T-cell (primary cell): ENCODE results near the gene DAPK2. TPM values are rescaled to one million over a fixed set of nuclear protein-coding genes. Genes with fewer than 3 reads are reported as not detected.

Experiments used
- ATAC-seq, 4 experiments: fragments of 200-7000 bp in 3 of 4; fragments of 150-1000 bp in 1 of 4; cut with Tn5 transposase; replicated peaks in 1 of 4; 1 replicate in 3 of 4; 2 replicates in 1 of 4; pipeline ENCODE4 v1.10.0; 2021; ENCODE audit warnings: moderate library complexity in 3 of 4, mild to moderate bottlenecking in 2 of 4, moderate number of reproducible peaks in 1 of 4
- CTCF ChIA-PET, 2 donors: fragments of 300-600 bp; sonication (Branson Sonifier 250); formaldehyde crosslinking; loops; one replicate each; lab custom pipeline; 2022; ENCODE audit warnings: antibody characterized with exemption in 2 of 2; lab: Charles Lee
- POLR2A ChIA-PET, 2 donors: fragments of 300-600 bp; sonication (Branson Sonifier 250); formaldehyde crosslinking; loops; one replicate each; lab custom pipeline; 2022; ENCODE audit warnings: antibody characterized with exemption in 2 of 2; lab: Charles Lee
- DNase-seq, 35 experiments: peaks; one replicate each; pipeline versions ENCODE4 v3.0.0 to v3.0.0-alpha.2; 2013 to 2023
- H3K27ac ChIP-seq: one replicate; pipeline ENCODE4 v1.5.1; 2013; ENCODE audit warnings: low read length
- H3K27me3 ChIP-seq, 2 experiments: replicated peaks in 1 of 2; 1 replicate in 1 of 2; 2 replicates in 1 of 2; pipeline versions ENCODE4 v1.6.1 to v1.7.0; 2013; ENCODE audit warnings: low read length in 1 of 2, mixed read lengths in 1 of 2; ENCODE audit not compliant: control insufficient read depth in 2 of 2, insufficient read depth in 2 of 2; ENCODE audit errors: extremely low read depth in 1 of 2
- H3K36me3 ChIP-seq, 2 donors: 1 replicate in 1 of 2; 2 replicates in 1 of 2; pipeline versions ENCODE4 v1.6.1 to v1.7.0; 2013; ENCODE audit warnings: low read length in 1 of 2; ENCODE audit not compliant: control insufficient read depth in 2 of 2, insufficient read depth in 1 of 2; ENCODE audit errors: extremely low read depth in 1 of 2
- H3K4me1 ChIP-seq, 2 experiments: 1 replicate in 1 of 2; 2 replicates in 1 of 2; pipeline versions ENCODE4 v1.6.1 to v1.7.0; 2013; ENCODE audit warnings: low read length in 2 of 2, mixed read lengths in 1 of 2; ENCODE audit not compliant: insufficient read depth in 2 of 2, control insufficient read depth in 1 of 2; ENCODE audit errors: extremely low read depth in 1 of 2
- H3K4me3 ChIP-seq, 2 donors: 1 replicate in 1 of 2; 2 replicates in 1 of 2; pipeline versions ENCODE4 v1.5.1 to v1.7.0; 2013; ENCODE audit warnings: mild to moderate bottlenecking in 2 of 2, low read length in 1 of 2, moderate library complexity in 1 of 2; ENCODE audit not compliant: control insufficient read depth in 1 of 2; ENCODE audit errors: extremely low read depth in 1 of 2
- H3K9me3 ChIP-seq: 2 replicates; pipeline ENCODE4 v1.7.0; 2013
- H3K27ac Mint-ChIP-seq, 2 donors: one replicate each; pipeline ENCODE4 v1.8.0; 2020 to 2021; ENCODE audit warnings: mild to moderate bottlenecking in 2 of 2, mixed read lengths in 2 of 2
- H3K27me3 Mint-ChIP-seq, 2 donors: one replicate each; pipeline ENCODE4 v1.8.0; 2021 to 2022; ENCODE audit warnings: mixed read lengths in 2 of 2
- H3K36me3 Mint-ChIP-seq: one replicate; pipeline ENCODE4 v1.8.0; 2021; ENCODE audit warnings: mixed read lengths
- H3K4me1 Mint-ChIP-seq, 3 donors: one replicate each; pipeline ENCODE4 v1.8.0; 2020 to 2022; ENCODE audit warnings: mixed read lengths in 3 of 3, mild to moderate bottlenecking in 1 of 3
- H3K4me3 Mint-ChIP-seq, 3 donors: one replicate each; pipeline ENCODE4 v1.8.0; 2020 to 2022; ENCODE audit warnings: mild to moderate bottlenecking in 3 of 3, mixed read lengths in 3 of 3, moderate library complexity in 3 of 3
- H3K9me3 Mint-ChIP-seq, 3 donors: one replicate each; pipeline ENCODE4 v1.8.0; 2020 to 2022; ENCODE audit warnings: mixed read lengths in 3 of 3
- WGBS: methylation state at CpG from one replicate; pipeline ENCODE4 v1.1.5; 2013; ENCODE audit warnings: missing lambda C conversion rate; ENCODE audit not compliant: insufficient coverage; 5-methylcytosine and 5-hydroxymethylcytosine counted together
- total RNA-seq, 35 experiments: library from RNA in 6 of 35; stranded (reverse) in 6 of 35; fragments of 120-200 nt in 1 of 35; gene quantifications; one replicate each; pipeline versions ENCODE4 v1.2.1 to v1.2.4 and lab custom pipeline; 2013 to 2026

The DAPK2 gene
- total RNA-seq, 5 donors from 2014 or later (not counting 1 experiment from before 2014, with no cell fraction given): 0.78 to 23.5 (median 6.1) TPM

GRCh38 chr15:63920504-63921175, 125.6 kb downstream of the DAPK2 start:
- Mint-ChIP-seq H3K36me3 (no peaks in the 10 kb centered on the region), H3K27me3 (no peaks in the 10 kb centered on the region), H3K9me3 (no peaks in the 10 kb centered on the region), H3K4me3 (peak overlapping the region in 1 of 3 donors; percentile 3), H3K4me1 (peaks cover 12 to 21% (median 18%) of the 10 kb centered on the region in 3 donors), H3K27ac (no peak overlapping the region)
- DNase-seq: no peak
- no peak overlapping the region for H3K4me3 ChIP-seq
- no peak overlapping the region for H3K27ac ChIP-seq
- 71% methylated on average over 10 of the region's 14 CpGs for WGBS
- peak in 2 of 4 experiments; percentile 27 to 29 for ATAC-seq
- POLR2A ChIA-PET: no interaction called here
- peaks cover 0 to 3% of the 10 kb centered on the region in 2 experiments for H3K27me3 ChIP-seq
- no peaks in the 10 kb centered on the region for H3K9me3 ChIP-seq
- no peaks in the 10 kb centered on the region for H3K36me3 ChIP-seq
- peaks cover 7 to 11% of the 10 kb centered on the region in 2 experiments for H3K4me1 ChIP-seq
- CTCF ChIA-PET: interaction anchor here in 1 of 2 donors (1.0 kb wide), 1 partner anchor 25 kb away, joined by 4 read pairs; no protein-coding TSS in a partner anchor

- ChIA-PET POLR2A (interaction anchor here in 1 of 2 donors (0.6 kb wide), 1 partner anchor 71 kb away, joined by 6 read pairs; no protein-coding TSS in a partner anchor), CTCF (interaction anchor here in 1 of 2 donors (0.5 kb wide), 1 partner anchor 1873 kb away, joined by 3 read pairs; the partner anchor contains the start of gene DENND4A)
- H3K4me3 Mint-ChIP-seq: no peak overlapping the region
- peaks cover 12 to 21% (median 18%) of the 10 kb centered on the region in 3 donors for H3K4me1 Mint-ChIP-seq
- no peaks in the 10 kb centered on the region for H3K36me3 ChIP-seq
- no peak for DNase-seq
- peaks cover 0 to 6% of the 10 kb centered on the region in 2 experiments for H3K27me3 ChIP-seq
- no peaks in the 10 kb centered on the region for H3K9me3 Mint-ChIP-seq
- peaks cover 7 to 11% of the 10 kb centered on the region in 2 experiments for H3K4me1 ChIP-seq
- no peak overlapping the region for H3K4me3 ChIP-seq
- no peaks in the 10 kb centered on the region for H3K36me3 Mint-ChIP-seq
- H3K9me3 ChIP-seq: no peaks in the 10 kb centered on the region
- H3K27ac Mint-ChIP-seq: no peak overlapping the region
- ATAC-seq: no peak
- H3K27ac ChIP-seq: no peak overlapping the region
- no peaks in the 10 kb centered on the region for H3K27me3 Mint-ChIP-seq
- WGBS: 89% methylated on average over 7 of the region's 9 CpGs
These were observed 127.4 kb downstream of the DAPK2 start for GRCh38 chr15:63918901-63919348.

- Mint-ChIP-seq H3K27ac (no peak overlapping the region), H3K36me3 (no peaks in the 10 kb centered on the region), H3K4me3 (no peak overlapping the region), H3K27me3 (no peaks in the 10 kb centered on the region), H3K4me1 (peaks cover 12 to 21% (median 18%) of the 10 kb centered on the region in 3 donors), H3K9me3 (no peaks in the 10 kb centered on the region)
- ATAC-seq (no peak), DNase-seq (no peak)
- CTCF ChIA-PET: no interaction called here
- no peaks in the 10 kb centered on the region for H3K36me3 ChIP-seq
- H3K4me1 ChIP-seq: peaks cover 7 to 11% of the 10 kb centered on the region in 2 experiments
- H3K27me3 ChIP-seq: peaks cover 0 to 6% of the 10 kb centered on the region in 2 experiments
- H3K4me3 ChIP-seq: no peak overlapping the region
- WGBS: 50% methylated on average over 1 of the region's 6 CpGs
- no peak overlapping the region for H3K27ac ChIP-seq
- POLR2A ChIA-PET: no interaction called here
- H3K9me3 ChIP-seq: no peaks in the 10 kb centered on the region
These were observed 128.0 kb downstream of the DAPK2 start for GRCh38 chr15:63918317-63918672.

GRCh38 chr15:63917588-63918316, 128.5 kb downstream of the DAPK2 start:
- H3K27ac Mint-ChIP-seq: no peak overlapping the region
- no peaks in the 10 kb centered on the region for H3K36me3 Mint-ChIP-seq
- no peaks in the 10 kb centered on the region for H3K27me3 Mint-ChIP-seq
- no peak overlapping the region for H3K4me3 Mint-ChIP-seq
- peaks cover 12 to 21% (median 18%) of the 10 kb centered on the region in 3 donors for H3K4me1 Mint-ChIP-seq
- no peaks in the 10 kb centered on the region for H3K9me3 Mint-ChIP-seq
- ChIA-PET CTCF (no interaction called here), POLR2A (interaction anchor here in 1 of 2 donors (0.5 kb wide), 1 partner anchor 106 kb away, joined by 6 read pairs; no protein-coding TSS in a partner anchor)
- no peak overlapping the region for H3K4me3 ChIP-seq
- no peak for ATAC-seq
- H3K4me1 ChIP-seq: peaks cover 7 to 11% of the 10 kb centered on the region in 2 experiments
- no peak overlapping the region for H3K27ac ChIP-seq
- 80% methylated on average over 1 of the region's 8 CpGs for WGBS
- no peak for DNase-seq
- H3K27me3 ChIP-seq: peaks cover 0 to 6% of the 10 kb centered on the region in 2 experiments
- H3K9me3 ChIP-seq: no peaks in the 10 kb centered on the region
- H3K36me3 ChIP-seq: no peaks in the 10 kb centered on the region

- no peaks in the 10 kb centered on the region for H3K9me3 Mint-ChIP-seq
- Histone ChIP-seq H3K4me1 (peaks cover 7 to 11% of the 10 kb centered on the region in 2 experiments), H3K4me3 (no peak overlapping the region), H3K9me3 (no peaks in the 10 kb centered on the region), H3K27me3 (peaks cover 0 to 6% of the 10 kb centered on the region in 2 experiments), H3K36me3 (no peaks in the 10 kb centered on the region), H3K27ac (no peak overlapping the region)
- ChIA-PET CTCF (interaction anchor here in 1 of 2 donors (0.6 kb wide), 1 partner anchor 50 kb away, joined by 3 read pairs; no protein-coding TSS in a partner anchor), POLR2A (no interaction called here)
- no peak overlapping the region for H3K4me3 Mint-ChIP-seq
- ATAC-seq (no peak), DNase-seq (no peak)
- no peak overlapping the region for H3K27ac Mint-ChIP-seq
- peaks cover 12 to 21% (median 18%) of the 10 kb centered on the region in 3 donors for H3K4me1 Mint-ChIP-seq
- WGBS: 79% methylated on average over 7 of the region's 9 CpGs
- no peaks in the 10 kb centered on the region for H3K36me3 Mint-ChIP-seq
- no peaks in the 10 kb centered on the region for H3K27me3 Mint-ChIP-seq
These were observed 130.2 kb downstream of the DAPK2 start for GRCh38 chr15:63915873-63916771.
